HCT116 (cell line): ENCODE measurements around the gene POLA1. TPM values are rescaled to one million over a fixed set of nuclear protein-coding genes. Genes with fewer than 3 reads are reported as not detected.

ENCODE experiments used
- ATAC-seq: fragments of 200-7000 bp; cut with Tn5 transposase; 2 replicates; pipeline ENCODE4 v1.9.1; 2020; ENCODE audit warnings: mild to moderate bottlenecking, moderate library complexity
- BruUV-seq: library from RNA; stranded (reverse); fragments of 400-500 nt; replicated peaks from 2 replicates; lab custom pipeline; 2021; lab: Mats Ljungman, UMichigan
- CTCF ChIA-PET: fragments of 300-600 bp; sonication (Branson Sonifier 250); formaldehyde crosslinking; loops from one replicate; lab custom pipeline; 2021; ENCODE audit warnings: antibody characterized with exemption; lab: Charles Lee
- POLR2A ChIA-PET: fragments of 300-600, 350-600 bp; sonication (Branson Sonifier 250); formaldehyde crosslinking; loops from one replicate; lab custom pipeline; 2021; ENCODE audit warnings: antibody characterized with exemption; lab: Charles Lee
- RAD21 ChIA-PET, 2 experiments: fragments of 300-600 bp; sonication (Branson Sonifier 250); formaldehyde crosslinking; loops; one replicate each; lab custom pipeline; 2023; ENCODE audit warnings: low total read pairs in 2 of 2; ENCODE audit not compliant: uncharacterized antibody in 2 of 2, unreplicated experiment in 2 of 2, low non-redundant PET in 1 of 2; lab: Charles Lee
- DNase-seq: peaks from one replicate; pipeline ENCODE4 v3.0.0-alpha.2; 2010; ENCODE audit warnings: low read depth, low spot score
- H2AFZ ChIP-seq: fragments of 200-600 bp; shearing (Covaris generic), sonication (generic); 2 replicates; pipeline ENCODE4 v1.6.1; 2017; ENCODE audit warnings: low read depth, mixed run types, mixed read lengths, antibody characterized with exemption, low read length; ENCODE audit not compliant: poor library complexity, severe bottlenecking
- H3K27ac ChIP-seq: 2 replicates; pipeline ENCODE4 v1.5.1; 2012; ENCODE audit warnings: low read depth, low read length
- H3K27me3 ChIP-seq: fragments of 200-600 bp; sonication (generic); 2 replicates; pipeline ENCODE4 v1.6.1; 2016; ENCODE audit warnings: mixed run types, low read length, mixed read lengths; ENCODE audit not compliant: insufficient read depth
- H3K36me3 ChIP-seq, 2 experiments: fragments of 200-500 bp in 1 of 2; fragments of 200-600 bp in 1 of 2; sonication (Bioruptor generic) in 1 of 2; sonication (generic) in 1 of 2; 2 replicates each; pipeline versions ENCODE4 v1.5.1 to v1.6.1; 2014 to 2016; ENCODE audit warnings: low read length in 2 of 2, inconsistent platforms in 1 of 2, mixed read lengths in 1 of 2, mixed run types in 1 of 2; ENCODE audit not compliant: insufficient read depth in 2 of 2, control insufficient read depth in 1 of 2
- H3K4me1 ChIP-seq, 2 experiments: fragments of 200-600 bp in 1 of 2; sonication (generic) in 1 of 2; 2 replicates each; pipeline versions ENCODE4 v1.5.1 to v1.6.1; 2012 to 2017; ENCODE audit warnings: low read length in 2 of 2, inconsistent platforms in 1 of 2, mild to moderate bottlenecking in 1 of 2, mixed read lengths in 1 of 2, mixed run types in 1 of 2, moderate library complexity in 1 of 2; ENCODE audit not compliant: insufficient read depth in 2 of 2, control insufficient read depth in 1 of 2
- H3K4me2 ChIP-seq: fragments of 200-600 bp; sonication (generic); 2 replicates; pipeline ENCODE4 v1.6.1; 2017; ENCODE audit warnings: mixed run types, low read length, mixed read lengths
- H3K4me3 ChIP-seq, 2 experiments: fragments of 200-600 bp in 1 of 2; sonication (generic) in 1 of 2; replicated peaks in 1 of 2; 2 replicates each; pipeline ENCODE4 v1.5.1; 2011 to 2016; ENCODE audit warnings: low read length in 2 of 2, control low read depth in 1 of 2, low read depth in 1 of 2, mild to moderate bottlenecking in 1 of 2, mixed read lengths in 1 of 2, mixed run types in 1 of 2
- H3K79me2 ChIP-seq: fragments of 200-600 bp; sonication (generic); 2 replicates; pipeline ENCODE4 v1.6.1; 2017; ENCODE audit warnings: mild to moderate bottlenecking, mixed run types, low read length, moderate library complexity, mixed read lengths; ENCODE audit not compliant: insufficient read depth
- H3K9ac ChIP-seq: fragments of 200-600 bp; sonication (generic); 2 replicates; pipeline ENCODE4 v1.6.1; 2016; ENCODE audit warnings: low read length, mixed read lengths
- H3K9me2 ChIP-seq: fragments of 200-600 bp; sonication (generic), shearing (Covaris generic); 2 replicates; pipeline ENCODE4 v1.6.1; 2017; ENCODE audit warnings: mixed run types, mild to moderate bottlenecking, moderate library complexity; ENCODE audit not compliant: insufficient read depth
- H3K9me3 ChIP-seq, 2 experiments: fragments of 200-500 bp in 1 of 2; fragments of 200-600 bp in 1 of 2; sonication (Bioruptor generic) in 1 of 2; sonication (generic) in 1 of 2; 2 replicates each; pipeline ENCODE4 v1.6.1; 2014 to 2017; ENCODE audit warnings: low read length in 2 of 2, mixed read lengths in 2 of 2, inconsistent platforms in 1 of 2, low read depth in 1 of 2, mild to moderate bottlenecking in 1 of 2, mixed run types in 1 of 2, moderate library complexity in 1 of 2; ENCODE audit not compliant: control insufficient read depth in 1 of 2, insufficient read depth in 1 of 2
- H4K20me1 ChIP-seq: fragments of 200-600 bp; sonication (generic), shearing (Covaris generic); 2 replicates; pipeline ENCODE4 v1.6.1; 2017; ENCODE audit warnings: mixed run types, mild to moderate bottlenecking, moderate library complexity; ENCODE audit not compliant: insufficient read depth
- CBX3 ChIP-seq: IDR thresholded peaks from 2 replicates; pipeline ENCODE4 v1.6.1; 2012; ENCODE audit warnings: low read depth
- ELF1 ChIP-seq: IDR thresholded peaks from 2 replicates; pipeline ENCODE4 v1.6.1; 2012; ENCODE audit warnings: low read depth, borderline replicate concordance
- EZH2 ChIP-seq: fragments of 200-600 bp; sonication (generic); IDR thresholded peaks from 2 replicates; pipeline ENCODE4 v1.6.1; 2017; ENCODE audit warnings: antibody characterized with exemption, mixed run types
- FOSL1 ChIP-seq: IDR thresholded peaks from 2 replicates; pipeline ENCODE4 v1.6.1; 2012; ENCODE audit warnings: low read depth
- POLR2A ChIP-seq: IDR thresholded peaks from 2 replicates; pipeline ENCODE4 v1.7.0; 2011; ENCODE audit warnings: borderline replicate concordance; ENCODE audit not compliant: insufficient read depth, insufficient read length; ENCODE audit errors: extremely low read depth
- POLR2AphosphoS5 ChIP-seq: IDR thresholded peaks from 2 replicates; pipeline ENCODE4 v1.6.1; 2011; ENCODE audit warnings: mild to moderate bottlenecking, low read depth, low read length, moderate library complexity
- RAD21 ChIP-seq: IDR thresholded peaks from 2 replicates; pipeline ENCODE4 v1.6.1; 2012; ENCODE audit warnings: low read depth, mild to moderate bottlenecking
- SIN3A ChIP-seq: IDR thresholded peaks from 2 replicates; pipeline ENCODE4 v1.6.1; 2012; ENCODE audit warnings: low read depth
- SRF ChIP-seq: IDR thresholded peaks from 2 replicates; pipeline ENCODE4 v1.6.1; 2012; ENCODE audit warnings: low read depth
- ZNF274 ChIP-seq: fragments of 200-500 bp; sonication (Bioruptor generic); IDR thresholded peaks from 2 replicates; pipeline ENCODE4 v1.6.1; 2014; ENCODE audit warnings: mild to moderate bottlenecking, low read depth, low read length, inconsistent platforms
- intact Hi-C: fragments of 100-400 bp; cut with micrococcal nuclease; formaldehyde crosslinking; loops from 2 replicates; pipeline ENCODE4 v1.10.0; 2022
- total RNA-seq: library from RNA; stranded (reverse); gene quantifications from one replicate; pipeline ENCODE4 v1.2.1, GENCODE V29; 2021; ENCODE audit not compliant: unreplicated experiment
- TF ChIP-seq, protein P1 (sequence below): IDR thresholded peaks from 2 replicates; pipeline ENCODE4 v1.6.1; 2012
- TF ChIP-seq, protein P2 (sequence below): IDR thresholded peaks from 2 replicates; pipeline ENCODE4 v1.6.1; 2011; ENCODE audit warnings: mild to moderate bottlenecking, low read length, moderate library complexity; ENCODE audit not compliant: insufficient replicate concordance; ENCODE audit errors: extremely low read depth
- TF ChIP-seq, protein P3 (sequence below): IDR thresholded peaks from 2 replicates; pipeline ENCODE4 v1.6.1; 2012
- TF ChIP-seq, protein P4 (sequence below), 3 experiments: fragments of 200-600 bp in 1 of 3; sonication (generic) in 1 of 3; IDR thresholded peaks in 2 of 3; conservative IDR thresholded peaks in 1 of 3; 2 replicates each; pipeline ENCODE4 v1.5.1; 2012 to 2017; ENCODE audit warnings: low read depth in 2 of 3, low read length in 2 of 3, antibody characterized with exemption in 1 of 3, borderline replicate concordance in 1 of 3, control low read depth in 1 of 3, mild to moderate bottlenecking in 1 of 3, mixed read lengths in 1 of 3, mixed run types in 1 of 3, moderate library complexity in 1 of 3; ENCODE audit not compliant: insufficient read depth in 1 of 3

Gene POLA1
- total RNA-seq, 1 experiment from 2014 or later = 27.0 TPM

DNA sequence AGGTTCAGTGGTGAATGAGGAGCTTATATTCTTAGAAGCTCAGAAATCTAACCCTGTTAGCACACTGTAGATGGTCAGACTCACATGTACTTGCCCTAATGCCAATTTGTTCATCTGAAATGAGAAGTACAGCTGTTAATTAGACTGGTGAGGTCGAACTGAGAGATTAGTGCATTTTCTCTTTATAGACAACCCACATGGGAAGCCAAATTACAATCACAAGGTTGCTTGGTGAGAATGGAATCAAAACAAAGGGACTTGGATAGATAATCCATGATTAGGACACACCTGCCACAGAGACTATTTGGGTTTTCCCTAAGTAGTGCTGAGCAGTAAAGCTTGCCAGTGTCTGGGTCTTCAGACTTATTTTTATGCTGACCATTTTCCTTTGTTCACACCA is 88.3 kb downstream of the POLA1 start:
- POLR2A ChIA-PET = no interaction called here

DNA sequence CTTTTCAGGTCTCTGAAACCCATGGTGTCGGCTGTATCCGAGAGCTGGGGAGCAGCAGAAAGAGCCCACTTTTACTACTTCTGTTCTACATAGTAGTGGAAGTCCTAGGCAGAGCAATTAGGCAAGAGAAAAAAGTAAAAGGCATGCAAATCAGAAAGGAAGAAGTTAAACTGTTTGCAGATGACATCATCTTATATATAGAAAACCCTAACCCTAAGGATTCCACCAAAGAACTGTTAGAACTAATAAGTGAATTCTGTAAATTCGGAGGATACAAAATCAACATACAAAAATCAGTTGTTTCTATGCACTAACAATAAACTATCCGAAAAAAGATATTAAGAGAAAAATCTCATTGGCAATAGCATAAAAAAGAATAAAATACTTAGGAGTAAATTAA is 95.3 kb downstream of the POLA1 start:
- Histone ChIP-seq H3K9ac (no peak overlapping the region), H4K20me1 (no peaks in the 10 kb centered on the region), H3K4me1 (no peaks in the 10 kb centered on the region), H3K9me2 (no peaks in the 10 kb centered on the region), H3K27me3 (no peaks in the 10 kb centered on the region), H3K9me3 (no peaks in the 10 kb centered on the region), H3K4me3 (no peak overlapping the region), H3K79me2 (no peaks in the 10 kb centered on the region), H2AFZ (no peak overlapping the region), H3K4me2 (no peak overlapping the region), H3K36me3 (no peaks in the 10 kb centered on the region), H3K27ac (no peak overlapping the region)
- RAD21 ChIA-PET = no interaction called here
- no peak for DNase-seq
- BruUV-seq = no TSS peak
- POLR2A ChIA-PET = no interaction called here
- intact Hi-C loops = no loop called here
- ATAC-seq = no peak
- CTCF ChIA-PET = no interaction called here
- TF ChIP-seq ZNF274 (no peak), ELF1 (no peak), SIN3A (no peak), SRF (no peak), POLR2AphosphoS5 (no peak), FOSL1 (no peak), CBX3 (no peak)
- TF ChIP-seq, protein P1, sequence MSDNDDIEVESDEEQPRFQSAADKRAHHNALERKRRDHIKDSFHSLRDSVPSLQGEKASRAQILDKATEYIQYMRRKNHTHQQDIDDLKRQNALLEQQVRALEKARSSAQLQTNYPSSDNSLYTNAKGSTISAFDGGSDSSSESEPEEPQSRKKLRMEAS = no peak
- TF ChIP-seq, protein P2, sequence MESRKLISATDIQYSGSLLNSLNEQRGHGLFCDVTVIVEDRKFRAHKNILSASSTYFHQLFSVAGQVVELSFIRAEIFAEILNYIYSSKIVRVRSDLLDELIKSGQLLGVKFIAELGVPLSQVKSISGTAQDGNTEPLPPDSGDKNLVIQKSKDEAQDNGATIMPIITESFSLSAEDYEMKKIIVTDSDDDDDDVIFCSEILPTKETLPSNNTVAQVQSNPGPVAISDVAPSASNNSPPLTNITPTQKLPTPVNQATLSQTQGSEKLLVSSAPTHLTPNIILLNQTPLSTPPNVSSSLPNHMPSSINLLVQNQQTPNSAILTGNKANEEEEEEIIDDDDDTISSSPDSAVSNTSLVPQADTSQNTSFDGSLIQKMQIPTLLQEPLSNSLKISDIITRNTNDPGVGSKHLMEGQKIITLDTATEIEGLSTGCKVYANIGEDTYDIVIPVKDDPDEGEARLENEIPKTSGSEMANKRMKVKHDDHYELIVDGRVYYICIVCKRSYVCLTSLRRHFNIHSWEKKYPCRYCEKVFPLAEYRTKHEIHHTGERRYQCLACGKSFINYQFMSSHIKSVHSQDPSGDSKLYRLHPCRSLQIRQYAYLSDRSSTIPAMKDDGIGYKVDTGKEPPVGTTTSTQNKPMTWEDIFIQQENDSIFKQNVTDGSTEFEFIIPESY = no peak

More for the DNA sequence above, 88.3 kb downstream of the POLA1 start:
- Histone ChIP-seq H3K4me3 (no peak overlapping the region), H3K27ac (no peak overlapping the region), H4K20me1 (no peaks in the 10 kb centered on the region), H3K9ac (no peak overlapping the region), H3K4me1 (no peaks in the 10 kb centered on the region), H3K9me3 (no peaks in the 10 kb centered on the region), H3K79me2 (no peaks in the 10 kb centered on the region), H3K27me3 (no peaks in the 10 kb centered on the region), H3K36me3 (no peaks in the 10 kb centered on the region; a peak in 1 of 4 replicates), H3K4me2 (no peak overlapping the region), H3K9me2 (no peaks in the 10 kb centered on the region), H2AFZ (no peak overlapping the region)
- intact Hi-C loops = no loop called here
- ChIA-PET RAD21 (no interaction called here), CTCF (no interaction called here)
- TF ChIP-seq, protein P3, sequence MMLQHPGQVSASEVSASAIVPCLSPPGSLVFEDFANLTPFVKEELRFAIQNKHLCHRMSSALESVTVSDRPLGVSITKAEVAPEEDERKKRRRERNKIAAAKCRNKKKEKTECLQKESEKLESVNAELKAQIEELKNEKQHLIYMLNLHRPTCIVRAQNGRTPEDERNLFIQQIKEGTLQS = no peak
- no peak for TF ChIP-seq RAD21
- TF ChIP-seq, protein P4, sequence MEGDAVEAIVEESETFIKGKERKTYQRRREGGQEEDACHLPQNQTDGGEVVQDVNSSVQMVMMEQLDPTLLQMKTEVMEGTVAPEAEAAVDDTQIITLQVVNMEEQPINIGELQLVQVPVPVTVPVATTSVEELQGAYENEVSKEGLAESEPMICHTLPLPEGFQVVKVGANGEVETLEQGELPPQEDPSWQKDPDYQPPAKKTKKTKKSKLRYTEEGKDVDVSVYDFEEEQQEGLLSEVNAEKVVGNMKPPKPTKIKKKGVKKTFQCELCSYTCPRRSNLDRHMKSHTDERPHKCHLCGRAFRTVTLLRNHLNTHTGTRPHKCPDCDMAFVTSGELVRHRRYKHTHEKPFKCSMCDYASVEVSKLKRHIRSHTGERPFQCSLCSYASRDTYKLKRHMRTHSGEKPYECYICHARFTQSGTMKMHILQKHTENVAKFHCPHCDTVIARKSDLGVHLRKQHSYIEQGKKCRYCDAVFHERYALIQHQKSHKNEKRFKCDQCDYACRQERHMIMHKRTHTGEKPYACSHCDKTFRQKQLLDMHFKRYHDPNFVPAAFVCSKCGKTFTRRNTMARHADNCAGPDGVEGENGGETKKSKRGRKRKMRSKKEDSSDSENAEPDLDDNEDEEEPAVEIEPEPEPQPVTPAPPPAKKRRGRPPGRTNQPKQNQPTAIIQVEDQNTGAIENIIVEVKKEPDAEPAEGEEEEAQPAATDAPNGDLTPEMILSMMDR (IDR thresholded peaks at IDR 0.05 in 2 of 3, conservative IDR thresholded peaks at IDR 0.05 in 1 of 3; ENCODE audit: borderline replicate concordance in 1 of 3, insufficient read depth in 1 of 3, low read depth in 2 of 3, low read length in 2 of 3) = no peak
- no peak for TF ChIP-seq POLR2A
- no peak for TF ChIP-seq EZH2
- TF ChIP-seq SIN3A = no peak
- BruUV-seq = no TSS peak
- DNase-seq (no peak), ATAC-seq (no peak)
